ENCODE data around the gene PLEKHM2.

The PLEKHM2 gene

GRCh38 chr1:15639931-15640330, 44.2 kb upstream of the PLEKHM2 start:
- no peak for TF ChIP-seq CEBPB (IDR thresholded peaks at IDR 0.05)
- no peak for TF ChIP-seq REST (IDR thresholded peaks at IDR 0.05; ENCODE audit: low read depth)
- TF ChIP-seq CREB1 (IDR thresholded peaks at IDR 0.05; ENCODE audit: low read depth): no peak
- TF ChIP-seq ZBTB7A (IDR thresholded peaks at IDR 0.05; ENCODE audit: low read depth): no peak
- no peak for TF ChIP-seq MAX (IDR thresholded peaks at IDR 0.05)
- TF ChIP-seq RAD21 (IDR thresholded peaks at IDR 0.05; ENCODE audit: low read depth): no peak
- no peak for TF ChIP-seq TCF12 (IDR thresholded peaks at IDR 0.05; ENCODE audit: low read depth)
- TF ChIP-seq TEAD4 (IDR thresholded peaks at IDR 0.05): no peak
- TF ChIP-seq EGR1 (IDR thresholded peaks at IDR 0.05): no peak
- TF ChIP-seq TAF1 (IDR thresholded peaks at IDR 0.05; ENCODE audit: low read depth): no peak
- TF ChIP-seq, protein P1, sequence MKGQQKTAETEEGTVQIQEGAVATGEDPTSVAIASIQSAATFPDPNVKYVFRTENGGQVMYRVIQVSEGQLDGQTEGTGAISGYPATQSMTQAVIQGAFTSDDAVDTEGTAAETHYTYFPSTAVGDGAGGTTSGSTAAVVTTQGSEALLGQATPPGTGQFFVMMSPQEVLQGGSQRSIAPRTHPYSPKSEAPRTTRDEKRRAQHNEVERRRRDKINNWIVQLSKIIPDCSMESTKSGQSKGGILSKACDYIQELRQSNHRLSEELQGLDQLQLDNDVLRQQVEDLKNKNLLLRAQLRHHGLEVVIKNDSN (IDR thresholded peaks at IDR 0.05): no peak
- no peak for TF ChIP-seq NFIC (IDR thresholded peaks at IDR 0.05)
- no peak for TF ChIP-seq EP300 (IDR thresholded peaks at IDR 0.05; ENCODE audit: borderline replicate concordance)
- no peak for TF ChIP-seq YY1 (IDR thresholded peaks at IDR 0.05; ENCODE audit: low read depth)
- no peak for TF ChIP-seq FOXM1 (IDR thresholded peaks at IDR 0.05; ENCODE audit: borderline replicate concordance, low read depth)

GRCh38 chr1:15640667-15641066, 43.5 kb upstream of the PLEKHM2 start:
- TF ChIP-seq NFIC (IDR thresholded peaks at IDR 0.05): no peak
- no peak for TF ChIP-seq YY1 (IDR thresholded peaks at IDR 0.05; ENCODE audit: low read depth)
- no peak for TF ChIP-seq ZBTB7A (IDR thresholded peaks at IDR 0.05; ENCODE audit: low read depth)
- TF ChIP-seq, protein P1 (IDR thresholded peaks at IDR 0.05): no peak

DNA sequence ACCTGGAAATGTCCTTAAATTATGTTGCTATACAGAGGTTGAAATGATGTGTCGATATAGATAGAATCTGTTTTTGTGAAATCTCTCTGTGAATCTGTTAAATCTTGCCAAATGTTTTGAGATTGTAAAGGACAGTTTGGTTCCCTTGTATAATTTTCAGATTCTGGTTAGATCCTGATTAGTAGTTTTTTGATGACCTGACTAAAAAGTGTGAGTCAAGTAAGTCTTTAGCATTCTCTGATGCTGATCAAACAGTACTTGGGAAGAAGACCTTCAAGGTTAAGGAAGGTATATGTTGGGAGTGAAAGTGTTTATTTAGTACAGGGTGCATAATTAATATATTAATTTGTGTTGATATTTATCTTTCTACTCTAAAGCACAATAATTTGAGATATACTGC, 34.2 kb upstream of the PLEKHM2 start:
- TF ChIP-seq TEAD4 (IDR thresholded peaks at IDR 0.05) (no peak), CREB1 (IDR thresholded peaks at IDR 0.05; ENCODE audit: low read depth) (no peak), YY1 (IDR thresholded peaks at IDR 0.05; ENCODE audit: low read depth) (no peak), TCF12 (IDR thresholded peaks at IDR 0.05; ENCODE audit: low read depth) (no peak), CEBPB (IDR thresholded peaks at IDR 0.05) (no peak), ZBTB7A (IDR thresholded peaks at IDR 0.05; ENCODE audit: low read depth) (no peak)

- TF ChIP-seq MAX (IDR thresholded peaks at IDR 0.05): no peak
Observed at GRCh38 chr1:15650433-15650832, 33.7 kb upstream of the PLEKHM2 start.

- TF ChIP-seq MAX (IDR thresholded peaks at IDR 0.05): no peak
- TF ChIP-seq, protein P1 (IDR thresholded peaks at IDR 0.05): no peak
- no peak for TF ChIP-seq REST (IDR thresholded peaks at IDR 0.05; ENCODE audit: low read depth)
- no peak for TF ChIP-seq ZBTB7A (IDR thresholded peaks at IDR 0.05; ENCODE audit: low read depth)
- no peak for TF ChIP-seq FOXM1 (IDR thresholded peaks at IDR 0.05; ENCODE audit: borderline replicate concordance, low read depth)
- no peak for TF ChIP-seq TCF12 (IDR thresholded peaks at IDR 0.05; ENCODE audit: low read depth)
- no peak for TF ChIP-seq EGR1 (IDR thresholded peaks at IDR 0.05)
- no peak for TF ChIP-seq EP300 (IDR thresholded peaks at IDR 0.05; ENCODE audit: borderline replicate concordance)
- no peak for TF ChIP-seq TEAD4 (IDR thresholded peaks at IDR 0.05)
Observed at GRCh38 chr1:15654091-15654690, 29.9 kb upstream of the PLEKHM2 start.

GRCh38 chr1:15656464-15656863, 27.7 kb upstream of the PLEKHM2 start:
- TF ChIP-seq, protein P1 (IDR thresholded peaks at IDR 0.05): no peak
- TF ChIP-seq REST (IDR thresholded peaks at IDR 0.05; ENCODE audit: low read depth): no peak
- TF ChIP-seq TEAD4 (IDR thresholded peaks at IDR 0.05): no peak
- TF ChIP-seq TCF12 (IDR thresholded peaks at IDR 0.05; ENCODE audit: low read depth): no peak
- no peak for TF ChIP-seq TAF1 (IDR thresholded peaks at IDR 0.05; ENCODE audit: low read depth)
- TF ChIP-seq YY1 (IDR thresholded peaks at IDR 0.05; ENCODE audit: low read depth): no peak
- TF ChIP-seq MAX (IDR thresholded peaks at IDR 0.05): no peak
- no peak for TF ChIP-seq CEBPB (IDR thresholded peaks at IDR 0.05)
- TF ChIP-seq ZBTB7A (IDR thresholded peaks at IDR 0.05; ENCODE audit: low read depth): no peak
- no peak for TF ChIP-seq NFIC (IDR thresholded peaks at IDR 0.05)
- TF ChIP-seq RAD21 (IDR thresholded peaks at IDR 0.05; ENCODE audit: low read depth): no peak
- TF ChIP-seq FOXM1 (IDR thresholded peaks at IDR 0.05; ENCODE audit: borderline replicate concordance, low read depth): no peak
- TF ChIP-seq CREB1 (IDR thresholded peaks at IDR 0.05; ENCODE audit: low read depth): no peak
- no peak for TF ChIP-seq EGR1 (IDR thresholded peaks at IDR 0.05)
- TF ChIP-seq EP300 (IDR thresholded peaks at IDR 0.05; ENCODE audit: borderline replicate concordance): no peak
